VCaP (cell line): ENCODE measurements around the gene LDB3.

Source experiments
- H3K27ac ChIP-seq: fragments of 450-650 bp; 2 replicates; pipeline ENCODE4 v1.5.1; 2017
- TF ChIP-seq, protein P1 (sequence below): fragments of 450-650 bp; conservative IDR thresholded peaks from 2 replicates; pipeline ENCODE4 v1.5.1; 2017; ENCODE audit warnings: mild to moderate bottlenecking, moderate library complexity

Gene LDB3

DNA sequence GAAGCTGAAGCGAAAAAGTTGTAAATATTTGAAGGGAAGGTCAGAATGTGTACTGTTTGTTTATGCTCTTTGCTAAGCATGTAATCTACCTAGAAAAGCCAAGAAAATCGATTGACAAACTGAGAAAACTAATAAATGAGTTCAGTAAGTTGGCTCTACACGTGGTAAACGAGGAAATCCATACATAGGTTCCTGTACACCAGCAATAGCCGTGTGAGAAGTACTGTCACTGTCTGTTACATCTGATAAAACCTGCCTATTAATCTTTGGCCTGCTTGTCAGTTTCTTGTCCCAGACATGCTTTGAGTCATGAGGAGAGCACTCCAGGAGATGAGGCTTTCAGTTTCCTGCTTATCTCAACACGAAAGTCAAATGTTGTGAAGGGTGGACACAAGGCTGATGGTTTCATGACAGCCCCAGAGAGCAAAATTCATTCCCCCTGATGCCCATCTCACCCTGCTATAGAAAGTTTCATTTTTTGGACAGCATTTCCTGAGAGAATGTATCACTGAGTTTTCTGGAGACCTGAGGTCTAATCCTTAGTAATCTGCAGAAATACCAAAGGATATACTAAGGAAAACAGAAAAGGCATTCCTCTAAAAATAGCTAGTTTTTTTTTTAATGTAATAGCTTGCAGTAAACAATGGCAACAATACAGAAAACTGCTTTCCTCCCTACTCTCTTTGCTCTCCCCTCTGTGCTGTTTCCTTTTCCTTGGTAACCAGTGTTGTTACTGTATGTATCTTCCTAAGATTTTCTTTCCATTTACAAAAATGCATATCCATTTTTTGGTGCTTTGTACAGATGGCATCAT is 107.0 kb downstream of the LDB3 start:
- TF ChIP-seq, protein P1, sequence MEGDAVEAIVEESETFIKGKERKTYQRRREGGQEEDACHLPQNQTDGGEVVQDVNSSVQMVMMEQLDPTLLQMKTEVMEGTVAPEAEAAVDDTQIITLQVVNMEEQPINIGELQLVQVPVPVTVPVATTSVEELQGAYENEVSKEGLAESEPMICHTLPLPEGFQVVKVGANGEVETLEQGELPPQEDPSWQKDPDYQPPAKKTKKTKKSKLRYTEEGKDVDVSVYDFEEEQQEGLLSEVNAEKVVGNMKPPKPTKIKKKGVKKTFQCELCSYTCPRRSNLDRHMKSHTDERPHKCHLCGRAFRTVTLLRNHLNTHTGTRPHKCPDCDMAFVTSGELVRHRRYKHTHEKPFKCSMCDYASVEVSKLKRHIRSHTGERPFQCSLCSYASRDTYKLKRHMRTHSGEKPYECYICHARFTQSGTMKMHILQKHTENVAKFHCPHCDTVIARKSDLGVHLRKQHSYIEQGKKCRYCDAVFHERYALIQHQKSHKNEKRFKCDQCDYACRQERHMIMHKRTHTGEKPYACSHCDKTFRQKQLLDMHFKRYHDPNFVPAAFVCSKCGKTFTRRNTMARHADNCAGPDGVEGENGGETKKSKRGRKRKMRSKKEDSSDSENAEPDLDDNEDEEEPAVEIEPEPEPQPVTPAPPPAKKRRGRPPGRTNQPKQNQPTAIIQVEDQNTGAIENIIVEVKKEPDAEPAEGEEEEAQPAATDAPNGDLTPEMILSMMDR: no peak
- peak overlapping the region; percentile 45 for H3K27ac ChIP-seq

DNA sequence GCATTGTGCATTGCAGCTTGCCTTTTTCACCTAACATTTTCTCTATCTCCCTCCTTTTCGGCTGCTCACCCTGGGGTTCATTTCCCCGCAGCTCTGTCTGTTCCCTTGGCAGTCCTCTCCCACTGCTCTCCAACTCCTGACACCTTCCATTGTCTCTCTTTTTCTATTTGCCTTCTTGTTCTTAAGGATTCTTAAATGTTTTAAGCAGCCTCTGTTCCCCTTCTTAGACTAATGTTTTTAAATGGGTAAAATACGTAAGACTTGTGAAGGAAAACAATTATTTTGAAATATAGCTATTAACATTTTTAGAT is 107.5 kb downstream of the LDB3 start:
- H3K27ac ChIP-seq: peak overlapping the region; percentile 45
- TF ChIP-seq, protein P1: no peak

DNA sequence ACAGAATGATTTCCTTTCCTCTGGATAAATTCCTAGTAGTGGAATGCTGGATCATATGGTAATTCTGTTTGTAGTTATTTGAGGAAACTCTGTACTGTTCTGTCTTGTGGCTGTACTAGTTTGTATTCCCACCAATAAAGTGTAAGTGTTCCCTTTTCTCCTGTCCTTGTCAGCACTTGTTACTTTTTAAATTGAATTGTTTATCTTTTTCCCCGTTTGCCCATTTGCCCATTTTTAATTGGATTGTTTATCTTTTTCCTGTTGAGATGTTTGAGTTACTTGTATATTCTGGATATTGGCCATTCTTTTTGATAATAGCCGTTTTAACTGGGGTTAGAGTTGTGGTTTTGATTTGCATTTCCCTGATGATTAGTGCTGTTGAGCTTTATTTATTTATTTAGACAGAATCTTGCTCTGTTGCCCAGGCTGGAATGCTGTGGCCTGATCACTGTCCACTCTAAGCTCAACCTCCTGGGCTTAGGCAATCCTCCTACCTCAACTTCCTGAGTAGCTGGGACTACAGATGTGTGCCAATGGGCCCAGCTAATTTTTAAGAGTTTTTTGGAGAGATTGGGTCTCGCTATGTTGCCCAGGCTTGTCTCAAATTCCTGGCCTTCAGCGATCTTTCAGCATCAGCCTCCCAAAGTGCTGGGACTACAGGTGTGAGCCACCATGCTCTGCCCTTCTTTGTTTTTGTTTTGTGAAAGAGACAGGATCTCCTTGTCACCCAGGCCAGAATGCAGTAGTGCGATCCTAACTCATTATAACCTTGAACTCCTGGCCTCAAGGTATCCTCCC is 111.1 kb downstream of the LDB3 start:
- peak overlapping the region; percentile 33 for H3K27ac ChIP-seq
- TF ChIP-seq, protein P1: no peak

DNA sequence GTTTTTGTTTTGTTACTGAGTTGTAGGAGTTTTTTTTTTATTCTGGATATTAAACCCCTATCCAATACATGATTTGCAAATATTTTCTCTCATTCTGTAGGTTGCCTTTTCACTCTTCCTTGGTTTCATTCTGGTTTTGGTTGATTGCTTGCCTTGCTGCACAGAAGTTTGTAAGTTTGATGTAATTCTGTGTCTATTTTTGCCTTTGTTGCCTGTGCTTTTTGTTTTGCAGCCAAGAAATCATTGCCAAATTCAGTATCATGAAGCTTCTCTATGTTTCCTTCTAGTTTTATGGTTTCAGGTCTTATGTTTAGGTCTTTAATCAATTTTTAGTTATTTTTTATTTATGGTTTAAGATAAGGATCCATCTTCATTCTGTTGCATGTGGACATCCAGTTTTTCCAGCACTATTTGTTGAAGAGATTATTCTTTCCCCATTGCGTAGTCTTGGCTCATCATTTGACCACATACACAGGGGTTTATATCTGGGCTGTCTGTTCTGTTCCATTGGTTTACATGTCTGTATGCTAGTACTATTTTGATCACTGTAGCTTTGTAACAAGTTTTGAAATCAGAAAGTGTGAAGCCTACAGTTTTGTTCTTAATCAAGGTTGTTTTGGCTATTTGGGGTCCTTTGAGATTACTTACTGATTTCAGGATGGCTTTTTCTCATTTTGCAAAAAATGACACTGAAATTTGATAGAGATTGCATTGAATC is 114.5 kb downstream of the LDB3 start:
- H3K27ac ChIP-seq: no peak overlapping the region
- TF ChIP-seq, protein P1: no peak

DNA sequence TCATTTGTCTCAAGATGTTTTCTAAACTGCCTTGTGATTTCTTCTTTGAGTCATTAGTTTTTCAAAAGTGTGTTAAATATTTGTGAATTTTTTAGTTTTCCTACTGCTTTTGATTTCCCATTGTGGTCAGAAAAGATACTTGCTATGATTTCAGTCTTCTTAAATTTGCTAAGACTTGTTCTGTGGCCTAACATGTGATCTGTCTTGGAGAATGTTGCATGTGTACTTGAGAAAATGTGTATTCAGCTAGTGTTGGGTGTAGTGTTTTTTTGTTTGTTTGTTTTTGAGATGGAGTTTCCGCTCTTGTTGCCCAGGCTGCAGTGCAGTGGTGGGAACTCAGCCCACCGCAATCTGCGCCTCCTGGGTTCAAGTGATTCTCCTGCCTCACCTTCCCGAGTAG is 116.7 kb downstream of the LDB3 start:
- TF ChIP-seq, protein P1: no peak
- H3K27ac ChIP-seq: no peak overlapping the region
